Thoracic aorta (tissue), 2 donors: ENCODE measurements around the gene RAB37. TPM values are rescaled to one million over a fixed set of nuclear protein-coding genes. Genes with fewer than 3 reads are reported as not detected.
A peak's percentile ranks its signal among the peaks of the same experiment; 100 is the strongest.

Experiments
- ATAC-seq: fragments of 150-250 bp; one replicate; pipeline ENCODE4 v1.8.0; 2017; ENCODE audit warnings: low read depth; ENCODE audit not compliant: insufficient number of reproducible peaks, low FRiP score
- DNase-seq: peaks from one replicate; pipeline ENCODE4 v3.0.0-alpha.2; 2020; ENCODE audit warnings: low spot score
- H3K27ac ChIP-seq, 2 donors: fragments of 200-600 bp; sonication (generic); 1 replicate in 1 of 2; 2 replicates in 1 of 2; pipeline ENCODE4 v1.5.1; 2016; ENCODE audit warnings: mild to moderate bottlenecking in 2 of 2, moderate library complexity in 2 of 2
- H3K27me3 ChIP-seq: fragments of 200-600 bp; sonication (generic); replicated peaks from 2 replicates; pipeline ENCODE4 v1.6.0; 2016; ENCODE audit warnings: mild to moderate bottlenecking; ENCODE audit not compliant: insufficient read depth
- H3K36me3 ChIP-seq: fragments of 200-600 bp; sonication (generic); one replicate; pipeline ENCODE4 v1.5.1; 2016
- H3K4me1 ChIP-seq, 2 donors: fragments of 200-600 bp; sonication (generic); 1 replicate in 1 of 2; 2 replicates in 1 of 2; pipeline versions ENCODE4 v1.5.1 to v1.6.0; 2016; ENCODE audit warnings: low read depth in 2 of 2, mild to moderate bottlenecking in 1 of 2; ENCODE audit not compliant: control insufficient read depth in 1 of 2
- H3K4me3 ChIP-seq: fragments of 200-600 bp; sonication (generic); 2 replicates; pipeline ENCODE4 v1.5.1; 2016; ENCODE audit warnings: mild to moderate bottlenecking
- H3K9me3 ChIP-seq: fragments of 200-600 bp; sonication (generic); 2 replicates; pipeline ENCODE4 v1.5.1; 2016
- CTCF ChIP-seq: fragments of 200-600 bp; sonication (generic); IDR thresholded peaks from one replicate; pipeline ENCODE4 v1.5.1; 2019; ENCODE audit warnings: antibody characterized with exemption
- total RNA-seq, 2 donors: library from RNA; depleted of rRNA; stranded (reverse); fragments of >200 nt; gene quantifications; one replicate each; pipeline versions ENCODE4 v1.1.0 to v1.2.3, GENCODE V29; 2016

The RAB37 gene
- total RNA-seq, 2 donors from 2014 or later = 2.2 to 3.2 TPM

DNA sequence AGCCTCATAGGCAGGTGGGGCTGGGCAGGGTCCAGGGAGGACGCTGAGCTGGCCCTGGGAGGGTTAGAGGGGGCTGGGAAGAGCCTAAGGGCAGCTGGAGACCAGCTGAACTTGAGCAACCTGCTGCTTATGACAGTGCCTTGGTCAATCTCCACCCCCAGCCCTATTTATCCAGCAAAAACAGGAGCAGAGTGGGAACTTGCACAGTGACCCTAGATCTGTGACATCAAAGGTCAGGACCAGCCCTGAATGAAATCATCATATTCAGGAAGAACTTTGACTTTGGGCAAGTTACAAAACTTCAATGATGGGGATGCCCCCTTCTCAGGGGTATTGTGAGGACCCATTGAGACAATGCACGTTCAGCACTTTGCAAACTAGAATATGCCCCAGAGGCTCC is 33.7 kb upstream of the RAB37 start:
- no peaks in the 10 kb centered on the region for H3K27me3 ChIP-seq
- H3K27ac ChIP-seq = no peak overlapping the region
- H3K4me1 ChIP-seq = no peaks in the 10 kb centered on the region
- no peaks in the 10 kb centered on the region for H3K9me3 ChIP-seq
- H3K36me3 ChIP-seq = no peaks in the 10 kb centered on the region
- DNase-seq (no peak), ATAC-seq (no peak)
- H3K4me3 ChIP-seq = no peak overlapping the region
- TF ChIP-seq CTCF = no peak

GRCh38 chr17:74704544-74704943 is 32.5 kb upstream of the RAB37 start:
- no peaks in the 10 kb centered on the region for H3K27me3 ChIP-seq
- H3K4me3 ChIP-seq = no peak overlapping the region
- H3K9me3 ChIP-seq = no peaks in the 10 kb centered on the region
- no peak overlapping the region for H3K27ac ChIP-seq
- DNase-seq = no peak
- H3K4me1 ChIP-seq = no peaks in the 10 kb centered on the region
- ATAC-seq = no peak
- TF ChIP-seq CTCF = no peak
- H3K36me3 ChIP-seq = no peaks in the 10 kb centered on the region

DNA sequence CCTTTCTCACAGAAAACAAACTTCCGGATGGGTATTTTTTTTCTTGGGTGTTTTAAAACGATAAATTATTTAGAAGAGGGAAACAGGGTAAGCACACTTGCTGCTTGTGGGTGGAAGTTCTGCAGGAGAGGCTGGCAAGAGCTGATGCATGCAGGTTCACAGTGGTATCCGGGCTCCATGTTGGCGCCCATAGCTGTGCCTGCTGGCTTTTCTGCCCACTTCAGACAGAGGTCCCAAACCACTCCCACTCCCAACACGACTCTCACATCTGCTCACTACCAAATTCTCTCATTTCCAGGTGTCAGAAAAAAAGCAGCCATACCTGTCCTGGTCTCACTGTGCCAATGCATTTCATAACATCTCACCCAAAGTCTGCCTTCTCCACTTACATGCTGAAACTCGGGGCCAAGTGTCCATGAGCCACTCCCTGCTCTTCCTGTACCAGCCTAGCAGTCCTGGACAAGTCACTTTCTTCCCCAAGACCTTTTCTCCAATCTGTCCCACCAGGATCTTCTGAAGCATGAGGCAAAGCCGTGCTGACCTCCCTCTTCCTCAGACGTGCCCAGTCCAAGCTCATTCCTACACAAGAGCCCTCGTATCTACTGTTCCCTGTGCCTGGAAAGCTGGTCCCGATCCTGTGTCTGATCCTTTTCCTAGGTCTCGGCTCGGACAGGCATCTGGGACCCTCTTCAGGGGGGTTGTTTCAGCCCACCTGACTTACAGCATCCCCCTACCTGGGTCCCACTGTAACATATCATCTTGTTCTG is 25.8 kb upstream of the RAB37 start:
- Histone ChIP-seq H3K4me1 (no peaks in the 10 kb centered on the region), H3K4me3 (no peak overlapping the region), H3K9me3 (no peaks in the 10 kb centered on the region), H3K27ac (no peak overlapping the region), H3K27me3 (no peaks in the 10 kb centered on the region), H3K36me3 (no peaks in the 10 kb centered on the region)
- DNase-seq (no peak), ATAC-seq (no peak)
- no peak for TF ChIP-seq CTCF

DNA sequence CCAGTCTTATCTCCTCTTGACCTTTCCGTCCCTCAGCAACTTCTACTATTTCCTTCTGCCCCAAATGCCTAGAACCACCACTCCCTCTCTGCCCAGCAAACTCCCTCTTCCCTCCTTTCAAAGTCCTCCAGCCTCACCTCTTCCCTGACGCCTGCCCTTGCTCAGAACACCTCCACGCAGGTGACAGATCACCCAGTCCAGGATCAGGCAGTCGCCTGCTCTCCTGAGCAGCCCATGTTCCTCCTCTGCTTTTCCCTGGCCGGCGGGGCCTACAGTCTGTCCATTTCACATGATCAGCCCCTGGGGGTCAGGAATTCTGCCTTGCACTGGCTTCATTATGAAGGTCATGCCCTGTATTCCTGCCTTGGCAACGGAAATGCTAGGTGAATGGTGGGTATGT is 24.8 kb upstream of the RAB37 start:
- no peak for DNase-seq
- ATAC-seq = no peak
- no peak for TF ChIP-seq CTCF
- peak overlapping the region; percentile 11 for H3K4me3 ChIP-seq
- H3K27ac ChIP-seq = no peak overlapping the region
- no peaks in the 10 kb centered on the region for H3K36me3 ChIP-seq
- no peaks in the 10 kb centered on the region for H3K9me3 ChIP-seq
- no peaks in the 10 kb centered on the region for H3K27me3 ChIP-seq
- H3K4me1 ChIP-seq = no peaks in the 10 kb centered on the region

DNA sequence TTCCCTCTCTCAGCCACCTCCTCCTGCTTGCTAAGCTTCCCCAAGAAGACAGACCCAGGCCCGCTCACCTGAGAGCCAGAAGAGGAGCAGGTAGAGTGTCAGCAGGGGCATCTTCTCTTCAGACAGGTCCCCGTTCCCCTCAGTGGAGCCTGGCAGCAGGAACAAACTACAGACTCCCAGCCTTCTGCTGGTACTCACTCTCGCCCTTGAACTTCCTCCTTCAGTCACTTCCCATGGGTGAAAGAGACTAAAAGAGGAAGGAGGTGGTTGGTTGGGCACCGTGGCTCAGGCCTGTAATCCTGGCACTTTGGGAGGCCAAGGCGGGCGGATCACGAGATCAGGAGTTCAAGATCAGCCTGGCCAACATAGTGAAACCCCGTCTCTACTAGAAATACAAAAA is 24.3 kb upstream of the RAB37 start, which contains the start of gene CD300LF:
Gene CD300LF, minus strand, starts transcription at position 168 of the 400 bp plus-strand sequence. Its CDS starts 57 bp downstream, at position 111.
- Histone ChIP-seq H3K4me1 (no peaks in the 10 kb centered on the region), H3K27me3 (no peaks in the 10 kb centered on the region), H3K4me3 (peak within 1 kb of the TSS; percentile 11), H3K36me3 (no peaks in the 10 kb centered on the region), H3K27ac (no peak within 1 kb of the TSS), H3K9me3 (no peaks in the 10 kb centered on the region)
- no peak for TF ChIP-seq CTCF
- no peak for DNase-seq
- ATAC-seq = no peak
